Thyroid gland (tissue), 4 donors: ENCODE measurements around the gene FANCC.

Source experiments
- POLR2A ChIP-seq, 2 donors: fragments of 450-650 bp; IDR thresholded peaks; one replicate each; pipeline ENCODE4 v1.6.1; 2017; ENCODE audit warnings: antibody characterized with exemption in 2 of 2, mild to moderate bottlenecking in 2 of 2, moderate library complexity in 1 of 2
- TF ChIP-seq, protein P1 (sequence below), 6 experiments: fragments of 200-600 bp in 3 of 6; fragments of 450-650 bp in 3 of 6; sonication (generic) in 3 of 6; IDR thresholded peaks; one replicate each; pipeline ENCODE4 v1.5.1; 2016 to 2019; ENCODE audit warnings: antibody characterized with exemption in 6 of 6, mild to moderate bottlenecking in 2 of 6, inconsistent platforms in 1 of 6, moderate library complexity in 1 of 6

DNA sequence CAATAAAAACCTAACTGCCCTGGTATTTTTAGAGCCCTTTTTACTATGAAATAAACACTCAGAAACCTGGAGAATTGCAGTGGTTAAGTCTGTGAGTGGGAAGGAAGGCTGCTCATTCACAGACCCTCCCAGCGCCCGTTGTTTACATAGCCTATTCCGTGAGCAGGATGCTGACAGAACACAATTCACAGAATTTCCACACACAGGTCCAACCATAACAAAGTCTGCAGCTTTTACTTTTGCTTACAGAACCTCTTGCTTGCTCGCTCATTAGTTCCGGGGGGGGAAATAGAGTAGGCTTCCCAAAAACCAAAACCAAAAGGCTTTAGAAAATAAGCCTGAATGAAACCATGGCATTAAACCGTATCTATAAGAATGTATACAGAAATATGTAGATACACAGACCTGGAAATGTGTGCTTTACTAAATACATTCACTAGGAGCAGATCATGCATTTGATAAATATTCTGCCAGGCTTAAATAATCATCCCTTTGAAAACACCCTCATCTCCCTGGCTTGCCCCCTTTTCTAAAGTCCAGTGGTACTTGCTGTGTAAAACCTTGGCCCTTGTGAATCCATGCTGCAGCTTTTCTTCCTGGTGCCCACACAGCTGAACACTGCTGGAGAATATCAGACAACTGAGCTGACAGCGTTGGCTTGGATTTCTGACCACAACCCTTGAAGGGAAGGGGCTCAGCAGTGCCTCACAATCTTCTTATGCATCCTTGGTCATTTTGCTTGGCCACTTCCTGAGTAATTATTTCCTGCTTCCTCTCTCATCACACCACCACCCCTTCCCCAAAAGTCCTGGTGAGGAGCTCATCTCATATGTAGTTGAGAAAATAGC, 128.0 kb downstream of the FANCC start:
- TF ChIP-seq, protein P1, sequence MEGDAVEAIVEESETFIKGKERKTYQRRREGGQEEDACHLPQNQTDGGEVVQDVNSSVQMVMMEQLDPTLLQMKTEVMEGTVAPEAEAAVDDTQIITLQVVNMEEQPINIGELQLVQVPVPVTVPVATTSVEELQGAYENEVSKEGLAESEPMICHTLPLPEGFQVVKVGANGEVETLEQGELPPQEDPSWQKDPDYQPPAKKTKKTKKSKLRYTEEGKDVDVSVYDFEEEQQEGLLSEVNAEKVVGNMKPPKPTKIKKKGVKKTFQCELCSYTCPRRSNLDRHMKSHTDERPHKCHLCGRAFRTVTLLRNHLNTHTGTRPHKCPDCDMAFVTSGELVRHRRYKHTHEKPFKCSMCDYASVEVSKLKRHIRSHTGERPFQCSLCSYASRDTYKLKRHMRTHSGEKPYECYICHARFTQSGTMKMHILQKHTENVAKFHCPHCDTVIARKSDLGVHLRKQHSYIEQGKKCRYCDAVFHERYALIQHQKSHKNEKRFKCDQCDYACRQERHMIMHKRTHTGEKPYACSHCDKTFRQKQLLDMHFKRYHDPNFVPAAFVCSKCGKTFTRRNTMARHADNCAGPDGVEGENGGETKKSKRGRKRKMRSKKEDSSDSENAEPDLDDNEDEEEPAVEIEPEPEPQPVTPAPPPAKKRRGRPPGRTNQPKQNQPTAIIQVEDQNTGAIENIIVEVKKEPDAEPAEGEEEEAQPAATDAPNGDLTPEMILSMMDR (IDR thresholded peaks at IDR 0.05), result no peak
- TF ChIP-seq POLR2A (IDR thresholded peaks at IDR 0.05), result no peak
